SK-N-MC (cell line): Measurements from ENCODE around the gene ARHGAP22.

Experiments used
- EZH2 ChIP-seq: fragments of 200-600 bp; sonication (generic); IDR thresholded peaks from one replicate; pipeline ENCODE4 v1.6.1; 2017; ENCODE audit warnings: antibody characterized with exemption
- FOXP2 ChIP-seq: optimal IDR thresholded peaks from 2 replicates; pipeline ENCODE3; 2011; ENCODE audit warnings: mild to moderate bottlenecking, moderate library complexity; ENCODE audit not compliant: insufficient read depth; ENCODE audit errors: extremely low read length, control extremely low read depth
- POLR2AphosphoS5 ChIP-seq: IDR thresholded peaks from 2 replicates; pipeline ENCODE4 v1.6.1; 2012; ENCODE audit warnings: mild to moderate bottlenecking, low read depth, low read length, borderline replicate concordance

DNA sequence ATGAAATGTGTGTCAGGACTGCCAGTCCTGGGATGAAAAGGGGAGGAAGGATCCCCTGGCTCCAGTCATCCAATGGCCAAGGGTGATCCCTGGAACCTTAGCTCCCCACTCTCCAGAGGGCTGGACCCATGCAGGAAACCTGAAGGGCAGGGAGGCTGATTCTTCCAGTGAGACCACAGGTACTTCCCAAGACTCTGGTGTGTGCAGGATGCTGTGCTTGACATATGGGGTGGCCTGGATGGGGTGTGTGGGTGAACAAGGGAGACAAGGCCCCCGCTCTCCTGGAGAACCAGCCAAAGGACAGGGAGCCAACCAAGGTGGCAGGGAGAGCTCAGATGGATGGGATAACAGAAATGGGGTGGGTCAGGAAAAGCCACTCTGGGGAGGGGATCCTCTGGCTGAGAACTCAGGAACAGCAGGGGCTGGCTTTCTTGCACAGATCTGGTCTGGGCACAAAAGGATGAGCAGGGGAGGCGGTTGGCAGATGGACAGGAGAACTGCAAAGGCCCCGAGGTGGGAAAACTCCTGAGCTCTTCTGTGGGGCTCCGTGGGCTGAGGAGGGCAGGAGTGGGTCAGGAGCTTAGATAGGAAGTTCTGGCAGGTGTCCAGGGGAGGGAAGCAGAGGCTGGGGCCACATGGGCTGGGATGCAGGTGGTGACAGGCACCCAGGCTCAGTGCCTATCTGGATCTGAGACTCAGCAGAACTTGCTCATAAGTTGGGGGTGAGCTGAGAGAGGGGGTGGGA is 100.6 kb downstream of the ARHGAP22 start:
- TF ChIP-seq POLR2AphosphoS5 (no peak), EZH2 (no peak), FOXP2 (no peak)
